ENCODE data around the gene VPS33A.

GRCh38 chr12:122195405-122195804 is 70.9 kb downstream of the VPS33A start:
- no peak for TF ChIP-seq CTCF (IDR thresholded peaks at IDR 0.05)
- no peak for TF ChIP-seq POLR2AphosphoS5 (IDR thresholded peaks at IDR 0.05; ENCODE audit: low read depth, low read length)
- TF ChIP-seq SIN3A (IDR thresholded peaks at IDR 0.05; ENCODE audit: borderline replicate concordance, insufficient read depth, low read depth, low read length): no peak
- TF ChIP-seq REST (IDR thresholded peaks at IDR 0.05; ENCODE audit: insufficient read depth in 1 of 2, low read depth in 2 of 2, low read length in 1 of 2): no peak

Measured in Panc1 (cell line).